Measurements from ENCODE around the gene TADA2B. TPM values are rescaled to one million over a fixed set of nuclear protein-coding genes. Genes with fewer than 3 reads are reported as not detected.

Gene TADA2B
- total and polyA plus RNA-seq, 9 of the 15 experiments (the other 6 are each of a cell fraction or from before 2014, with no cell fraction given): 0.55 to 12.2 (median 7.5) TPM

DNA sequence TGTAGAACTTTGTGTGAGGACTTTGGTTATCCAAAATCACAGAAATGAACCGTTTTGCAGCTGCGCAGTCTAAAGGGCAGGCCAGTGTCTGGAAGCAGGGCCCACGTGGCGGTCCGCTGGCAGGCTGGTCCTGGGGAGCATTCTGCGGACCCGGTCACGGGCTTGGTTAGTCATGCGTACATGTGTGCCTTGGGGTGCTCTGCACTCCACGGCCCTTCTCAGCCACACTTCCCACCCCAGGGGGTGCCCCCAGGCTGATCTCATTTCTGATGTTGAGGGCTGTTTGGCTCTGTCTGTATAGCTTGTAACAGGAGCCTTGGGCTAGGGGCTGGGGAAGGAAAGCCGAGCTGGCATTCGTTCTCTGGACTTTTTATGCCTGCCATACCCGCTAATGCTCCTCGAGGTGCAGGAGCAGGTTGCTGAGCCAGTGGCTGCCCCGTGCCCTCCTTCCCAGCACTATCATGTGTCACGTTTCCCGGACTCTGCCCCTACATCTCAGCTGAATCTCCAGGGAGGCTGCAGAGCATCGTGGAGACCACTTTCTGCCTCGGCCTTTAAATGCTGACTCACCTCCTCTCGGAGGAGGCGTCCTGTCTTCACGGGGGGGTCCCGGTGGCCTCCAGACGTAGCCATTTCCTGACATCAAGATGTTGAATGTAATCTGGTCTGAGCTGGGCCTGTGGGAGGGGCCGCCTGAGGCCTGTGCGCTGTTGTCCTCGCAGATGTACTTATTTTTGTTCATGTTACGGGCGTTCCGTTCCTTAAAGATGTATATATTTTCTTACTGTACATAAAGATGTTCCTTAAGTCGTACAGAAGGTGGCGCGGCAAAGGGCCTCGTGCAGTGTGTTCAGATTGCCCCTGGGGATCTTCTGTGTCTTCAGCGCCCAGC is 11.4 kb upstream of the TADA2B start (continued):
- TF ChIP-seq, protein P1, sequence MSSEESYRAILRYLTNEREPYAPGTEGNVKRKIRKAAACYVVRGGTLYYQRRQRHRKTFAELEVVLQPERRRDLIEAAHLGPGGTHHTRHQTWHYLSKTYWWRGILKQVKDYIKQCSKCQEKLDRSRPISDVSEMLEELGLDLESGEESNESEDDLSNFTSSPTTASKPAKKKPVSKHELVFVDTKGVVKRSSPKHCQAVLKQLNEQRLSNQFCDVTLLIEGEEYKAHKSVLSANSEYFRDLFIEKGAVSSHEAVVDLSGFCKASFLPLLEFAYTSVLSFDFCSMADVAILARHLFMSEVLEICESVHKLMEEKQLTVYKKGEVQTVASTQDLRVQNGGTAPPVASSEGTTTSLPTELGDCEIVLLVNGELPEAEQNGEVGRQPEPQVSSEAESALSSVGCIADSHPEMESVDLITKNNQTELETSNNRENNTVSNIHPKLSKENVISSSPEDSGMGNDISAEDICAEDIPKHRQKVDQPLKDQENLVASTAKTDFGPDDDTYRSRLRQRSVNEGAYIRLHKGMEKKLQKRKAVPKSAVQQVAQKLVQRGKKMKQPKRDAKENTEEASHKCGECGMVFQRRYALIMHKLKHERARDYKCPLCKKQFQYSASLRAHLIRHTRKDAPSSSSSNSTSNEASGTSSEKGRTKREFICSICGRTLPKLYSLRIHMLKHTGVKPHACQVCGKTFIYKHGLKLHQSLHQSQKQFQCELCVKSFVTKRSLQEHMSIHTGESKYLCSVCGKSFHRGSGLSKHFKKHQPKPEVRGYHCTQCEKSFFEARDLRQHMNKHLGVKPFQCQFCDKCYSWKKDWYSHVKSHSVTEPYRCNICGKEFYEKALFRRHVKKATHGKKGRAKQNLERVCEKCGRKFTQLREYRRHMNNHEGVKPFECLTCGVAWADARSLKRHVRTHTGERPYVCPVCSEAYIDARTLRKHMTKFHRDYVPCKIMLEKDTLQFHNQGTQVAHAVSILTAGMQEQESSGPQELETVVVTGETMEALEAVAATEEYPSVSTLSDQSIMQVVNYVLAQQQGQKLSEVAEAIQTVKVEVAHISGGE (CRISPR knock-in tag; IDR thresholded peaks at IDR 0.05): no peak
- TF ChIP-seq KDM5B (IDR thresholded peaks at IDR 0.05; ENCODE audit: insufficient replicate concordance, low read depth, low read length) (no peak), FOXJ2 (tag; IDR thresholded peaks at IDR 0.05) (no peak), HMG20A (CRISPR knock-in tag; conservative IDR thresholded peaks at IDR 0.05) (no peak), TCF3 (CRISPR knock-in tag; IDR thresholded peaks at IDR 0.05) (peak; percentile 83), TSC22D4 (tag; IDR thresholded peaks at IDR 0.05) (no peak), ZNF75A (CRISPR knock-in tag; IDR thresholded peaks at IDR 0.05) (no peak), PHF21A (IDR thresholded peaks at IDR 0.05; ENCODE audit: borderline replicate concordance, low read depth) (no peak), GATAD2B (IDR thresholded peaks at IDR 0.05; ENCODE audit: borderline replicate concordance) (no peak), SMARCA4 (IDR thresholded peaks at IDR 0.05) (peak; percentile 86), ZNF586 (CRISPR knock-in tag; conservative IDR thresholded peaks at IDR 0.05) (no peak), STAT5A (IDR thresholded peaks at IDR 0.05; ENCODE audit: borderline replicate concordance, low read length) (0 out of 2 replicates have a peak, but pooled peaks have one; percentile 19), CTBP1 (IDR thresholded peaks at IDR 0.05; ENCODE audit: borderline replicate concordance) (peak; percentile 77; the same call in 1 of the 2 replicates), MBD2 (IDR thresholded peaks at IDR 0.05; ENCODE audit: borderline replicate concordance, low read depth) (no peak), POLR2B (IDR thresholded peaks at IDR 0.05; ENCODE audit: low read depth, partially characterized antibody) (peak; percentile 8), CBX3 (IDR thresholded peaks at IDR 0.05; ENCODE audit: borderline replicate concordance in 1 of 2, low read length in 2 of 2) (peak in 1 of 2 experiments; percentile 16; a peak in 1 of 3 replicates), ZNF445 (CRISPR knock-in tag; IDR thresholded peaks at IDR 0.05; ENCODE audit: low read depth) (no peak)
- TF ChIP-seq, protein P2, sequence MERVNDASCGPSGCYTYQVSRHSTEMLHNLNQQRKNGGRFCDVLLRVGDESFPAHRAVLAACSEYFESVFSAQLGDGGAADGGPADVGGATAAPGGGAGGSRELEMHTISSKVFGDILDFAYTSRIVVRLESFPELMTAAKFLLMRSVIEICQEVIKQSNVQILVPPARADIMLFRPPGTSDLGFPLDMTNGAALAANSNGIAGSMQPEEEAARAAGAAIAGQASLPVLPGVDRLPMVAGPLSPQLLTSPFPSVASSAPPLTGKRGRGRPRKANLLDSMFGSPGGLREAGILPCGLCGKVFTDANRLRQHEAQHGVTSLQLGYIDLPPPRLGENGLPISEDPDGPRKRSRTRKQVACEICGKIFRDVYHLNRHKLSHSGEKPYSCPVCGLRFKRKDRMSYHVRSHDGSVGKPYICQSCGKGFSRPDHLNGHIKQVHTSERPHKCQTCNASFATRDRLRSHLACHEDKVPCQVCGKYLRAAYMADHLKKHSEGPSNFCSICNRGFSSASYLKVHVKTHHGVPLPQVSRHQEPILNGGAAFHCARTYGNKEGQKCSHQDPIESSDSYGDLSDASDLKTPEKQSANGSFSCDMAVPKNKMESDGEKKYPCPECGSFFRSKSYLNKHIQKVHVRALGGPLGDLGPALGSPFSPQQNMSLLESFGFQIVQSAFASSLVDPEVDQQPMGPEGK (CRISPR knock-in tag; IDR thresholded peaks at IDR 0.05; ENCODE audit: borderline replicate concordance): no peak
- TF ChIP-seq, protein P3, sequence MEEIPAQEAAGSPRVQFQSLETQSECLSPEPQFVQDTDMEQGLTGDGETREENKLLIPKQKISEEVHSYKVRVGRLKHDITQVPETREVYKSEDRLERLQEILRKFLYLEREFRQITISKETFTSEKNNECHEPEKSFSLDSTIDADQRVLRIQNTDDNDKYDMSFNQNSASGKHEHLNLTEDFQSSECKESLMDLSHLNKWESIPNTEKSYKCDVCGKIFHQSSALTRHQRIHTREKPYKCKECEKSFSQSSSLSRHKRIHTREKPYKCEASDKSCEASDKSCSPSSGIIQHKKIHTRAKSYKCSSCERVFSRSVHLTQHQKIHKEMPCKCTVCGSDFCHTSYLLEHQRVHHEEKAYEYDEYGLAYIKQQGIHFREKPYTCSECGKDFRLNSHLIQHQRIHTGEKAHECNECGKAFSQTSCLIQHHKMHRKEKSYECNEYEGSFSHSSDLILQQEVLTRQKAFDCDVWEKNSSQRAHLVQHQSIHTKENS (CRISPR knock-in tag; IDR thresholded peaks at IDR 0.05): no peak

Data from K562 (cell line).